ENCODE results near the gene KLRC3.

DNA sequence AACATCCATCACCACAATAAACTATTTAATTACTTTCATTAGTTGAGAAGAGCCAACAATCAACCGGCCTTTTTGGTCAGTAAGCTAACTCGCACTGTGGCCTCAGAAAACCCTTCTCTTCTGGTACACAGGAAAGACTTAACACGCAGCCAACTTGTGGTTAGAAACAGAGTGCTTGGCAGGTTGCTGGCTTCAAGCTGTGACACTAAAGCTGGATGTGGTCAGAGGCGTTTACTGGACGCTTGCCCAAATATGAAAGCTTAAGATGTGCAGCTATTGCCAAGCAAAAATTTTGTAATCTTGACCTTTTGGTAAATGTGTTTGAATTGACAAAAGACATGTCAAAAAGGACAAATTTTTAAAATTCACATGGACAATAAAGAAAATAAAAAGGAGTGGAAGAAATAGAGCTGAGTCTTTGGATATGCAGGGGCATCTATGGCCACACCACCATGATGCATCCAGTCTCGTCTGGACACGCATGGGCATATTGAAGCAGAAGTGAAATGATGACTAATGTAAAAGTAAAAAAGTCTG, 27.9 kb downstream of the KLRC3 start:
- TF ChIP-seq, protein P1, sequence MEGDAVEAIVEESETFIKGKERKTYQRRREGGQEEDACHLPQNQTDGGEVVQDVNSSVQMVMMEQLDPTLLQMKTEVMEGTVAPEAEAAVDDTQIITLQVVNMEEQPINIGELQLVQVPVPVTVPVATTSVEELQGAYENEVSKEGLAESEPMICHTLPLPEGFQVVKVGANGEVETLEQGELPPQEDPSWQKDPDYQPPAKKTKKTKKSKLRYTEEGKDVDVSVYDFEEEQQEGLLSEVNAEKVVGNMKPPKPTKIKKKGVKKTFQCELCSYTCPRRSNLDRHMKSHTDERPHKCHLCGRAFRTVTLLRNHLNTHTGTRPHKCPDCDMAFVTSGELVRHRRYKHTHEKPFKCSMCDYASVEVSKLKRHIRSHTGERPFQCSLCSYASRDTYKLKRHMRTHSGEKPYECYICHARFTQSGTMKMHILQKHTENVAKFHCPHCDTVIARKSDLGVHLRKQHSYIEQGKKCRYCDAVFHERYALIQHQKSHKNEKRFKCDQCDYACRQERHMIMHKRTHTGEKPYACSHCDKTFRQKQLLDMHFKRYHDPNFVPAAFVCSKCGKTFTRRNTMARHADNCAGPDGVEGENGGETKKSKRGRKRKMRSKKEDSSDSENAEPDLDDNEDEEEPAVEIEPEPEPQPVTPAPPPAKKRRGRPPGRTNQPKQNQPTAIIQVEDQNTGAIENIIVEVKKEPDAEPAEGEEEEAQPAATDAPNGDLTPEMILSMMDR (IDR thresholded peaks at IDR 0.05; ENCODE audit: low read length), result no peak
- TF ChIP-seq EZH2 (IDR thresholded peaks at IDR 0.05; ENCODE audit: borderline replicate concordance, low read length), result no peak

All from OCI-LY1 (cell line).